Testis (tissue), 3 donors: ENCODE measurements around the gene PGM2L1. TPM values are rescaled to one million over a fixed set of nuclear protein-coding genes. Genes with fewer than 3 reads are reported as not detected.

ENCODE experiments used
- DNase-seq: peaks from one replicate; pipeline ENCODE4 v3.0.0-alpha.2; 2019
- H3K27ac ChIP-seq, 2 donors: fragments of 200-600 bp; sonication (generic); one replicate each; pipeline ENCODE4 v1.5.1; 2019
- H3K27me3 ChIP-seq: fragments of 200-600 bp; sonication (generic); one replicate; pipeline ENCODE4 v1.5.1; 2019
- H3K36me3 ChIP-seq: fragments of 200-600 bp; sonication (generic); one replicate; pipeline ENCODE4 v1.5.1; 2017; ENCODE audit warnings: low read depth; ENCODE audit errors: missing control alignments
- H3K4me1 ChIP-seq: fragments of 200-600 bp; sonication (generic); one replicate; pipeline ENCODE4 v1.5.1; 2019
- H3K4me3 ChIP-seq, 2 donors: fragments of 200-600 bp; sonication (generic); one replicate each; pipeline ENCODE4 v1.5.1; 2017 to 2019
- H3K9me3 ChIP-seq: fragments of 200-600 bp; sonication (generic); one replicate; pipeline ENCODE4 v1.5.1; 2017
- CTCF ChIP-seq, 3 experiments: fragments of 450-650 bp in 2 of 3; fragments of 200-600 bp in 1 of 3; sonication (generic) in 1 of 3; IDR thresholded peaks; one replicate each; pipeline ENCODE4 v1.5.1; 2016 to 2019; ENCODE audit warnings: antibody characterized with exemption in 3 of 3, mild to moderate bottlenecking in 2 of 3, moderate library complexity in 1 of 3
- POLR2A ChIP-seq: fragments of 450-650 bp; IDR thresholded peaks from one replicate; pipeline ENCODE4 v1.6.1; 2017; ENCODE audit warnings: antibody characterized with exemption, mild to moderate bottlenecking, moderate library complexity
- WGBS, 2 donors: methylation state at CpG; one replicate each; pipeline ENCODE4 v1.1.5; 2018; 5-methylcytosine and 5-hydroxymethylcytosine counted together
- intact Hi-C: fragments of 100-400 bp; cut with DNase I; formaldehyde crosslinking; loops from one replicate; pipeline ENCODE4 v1.15.1; 2023; ENCODE audit warnings: low total_unique reads
- microRNA counts, 2 donors: library from miRNA; unstranded; fragments of <30 nt; microRNA quantifications; one replicate each; lab custom pipeline; 2016
- microRNA-seq, 2 donors: library from miRNA; unstranded; fragments of <30 nt; microRNA quantifications; one replicate each; pipeline ENCODE4, GENCODE V29; 2016; ENCODE audit warnings: borderline number of aligned reads in 2 of 2, borderline replicate concordance in 1 of 2
- polyA plus RNA-seq: library from polyadenylated mRNA; stranded (reverse); fragments of 350-450 nt; fragmentation: Illumina TruSeq; extraction: RNeasy Lipid Tissue Mini Kit (QIAGEN cat#74804); gene quantifications from one replicate; pipeline ENCODE4 v1.2.3, GENCODE V29; 2014; ENCODE audit warnings: low read depth, low replicate concordance; ENCODE audit not compliant: insufficient read depth
- small RNA-seq, 2 donors: library from RNA; depleted of rRNA; stranded (forward); fragments of <200 nt; gene quantifications; one replicate each; pipeline ENCODE3, GENCODE V24; 2016
- total RNA-seq, 2 donors: library from RNA; depleted of rRNA; stranded (reverse); fragments of >200 nt; gene quantifications; one replicate each; pipeline ENCODE4 v1.2.3, GENCODE V29; 2016

Gene PGM2L1
- total and polyA plus RNA-seq, 3 donors from 2014 or later, result 1.8 to 2.4 (median 2.0) TPM

- Histone ChIP-seq H3K4me3 (no peak overlapping the region), H3K9me3 (no peaks in the 10 kb centered on the region), H3K4me1 (no peaks in the 10 kb centered on the region), H3K36me3 (no peaks in the 10 kb centered on the region), H3K27ac (no peak overlapping the region), H3K27me3 (no peaks in the 10 kb centered on the region)
- DNase-seq, result no peak
- TF ChIP-seq POLR2A (no peak), CTCF (IDR thresholded peaks at IDR 0.05) (no peak)
- WGBS, 2 donors, result 68 to 78% methylated on average over 3 of the region's 3 CpGs
- intact Hi-C loops, result no loop called here
These were observed 115.8 kb downstream of the PGM2L1 start for GRCh38 chr11:74282421-74282820.

GRCh38 chr11:74280494-74280893 lies 117.7 kb downstream of the PGM2L1 start:
- no peaks in the 10 kb centered on the region for H3K36me3 ChIP-seq
- no peaks in the 10 kb centered on the region for H3K9me3 ChIP-seq
- no peak overlapping the region for H3K27ac ChIP-seq
- H3K4me1 ChIP-seq, result no peaks in the 10 kb centered on the region
- intact Hi-C loops, result no loop called here
- no peak for TF ChIP-seq CTCF (IDR thresholded peaks at IDR 0.05)
- no peak for TF ChIP-seq POLR2A
- no peak for DNase-seq
- H3K27me3 ChIP-seq, result no peaks in the 10 kb centered on the region
- no peak overlapping the region for H3K4me3 ChIP-seq

MicroRNAs encoded within 50 kb of the gene (microRNA counts, 767-probe panel; counts per million panel counts)
- microRNA hsa-miR-548al (lab: Ali Mortazavi, UCI), result 0 to 152 counts per million in 2 donors

Small RNA genes lying within 50 kb of the gene (microRNA-seq; reads per million reads assigned to microRNA genes)
- gene MIR548AL, result 0 reads per million in 2 donors

Small RNA genes lying within 50 kb of the gene (small RNA-seq; reads per million reads assigned to genes)
- gene MIR548AL, result 0 reads per million in 2 donors

Other genes starting within 250 kb of the PGM2L1 start
- 10 to 100 TPM; 59.0 to 89.4 TPM for gene C2CD3, start 227.4 kb downstream of the PGM2L1 start, total RNA-seq
- 56.1 TPM for gene C2CD3, start 227.4 kb downstream of the PGM2L1 start, polyA plus RNA-seq
- gene PPME1, start 227.1 kb downstream of the PGM2L1 start, total RNA-seq, result 10 to 100 TPM; 67.1 to 68.9 TPM
- 90.9 TPM for gene PPME1, start 227.1 kb downstream of the PGM2L1 start, polyA plus RNA-seq
- gene P4HA3, start 86.8 kb downstream of the PGM2L1 start, total RNA-seq, result 1 to 10 TPM; 4.8 to 4.9 TPM
- 8.1 TPM for gene P4HA3, start 86.8 kb downstream of the PGM2L1 start, polyA plus RNA-seq
- 1 to 10 TPM; 4.0 to 4.1 TPM for gene KCNE3, start 69.1 kb upstream of the PGM2L1 start, total RNA-seq
- 3.3 TPM for gene KCNE3, start 69.1 kb upstream of the PGM2L1 start, polyA plus RNA-seq
- gene LIPT2, start 95.3 kb upstream of the PGM2L1 start, total RNA-seq, result 10 to 100 TPM; 32.6 to 43.1 TPM
- gene LIPT2, start 95.3 kb upstream of the PGM2L1 start, polyA plus RNA-seq, result 25.0 TPM
- gene POLD3, start 194.1 kb upstream of the PGM2L1 start, total RNA-seq, result 10 to 100 TPM; 25.2 to 32.9 TPM
- gene POLD3, start 194.1 kb upstream of the PGM2L1 start, polyA plus RNA-seq, result 36.3 TPM